Activated CD4-positive, alpha-beta memory T cell treated with anti-CD3 and anti-CD28 coated beads, Interleukin-2, amount 10 ng/mL, durations not matched to agents 7 days and 5 days (primary cell): ENCODE measurements around the gene NUCKS1. TPM values are rescaled to one million over a fixed set of nuclear protein-coding genes. Genes with fewer than 3 reads are reported as not detected.
A peak's percentile ranks its signal among the peaks of the same experiment; 100 is the strongest.

ENCODE experiments used
- CTCF ChIA-PET: fragments of 350-600 bp; sonication (Branson Sonifier 250); formaldehyde crosslinking; loops from one replicate; lab custom pipeline; 2021; ENCODE audit warnings: antibody characterized with exemption, inconsistent platforms; lab: Charles Lee
- POLR2A ChIA-PET: fragments of 350-600 bp; sonication (Branson Sonifier 250); formaldehyde crosslinking; loops from one replicate; lab custom pipeline; 2021; ENCODE audit warnings: antibody characterized with exemption; lab: Charles Lee
- DNase-seq: peaks from one replicate; pipeline ENCODE4 v3.0.0-alpha.2; 2020
- H3K27ac Mint-ChIP-seq: one replicate; pipeline ENCODE4 v1.8.0; 2021; ENCODE audit warnings: mild to moderate bottlenecking, mixed read lengths
- H3K27me3 Mint-ChIP-seq: one replicate; pipeline ENCODE4 v1.8.0; 2021; ENCODE audit warnings: mixed read lengths
- H3K36me3 Mint-ChIP-seq: one replicate; pipeline ENCODE4 v1.8.0; 2021; ENCODE audit warnings: low read depth, mixed read lengths
- H3K4me1 Mint-ChIP-seq: one replicate; pipeline ENCODE4 v1.8.0; 2021; ENCODE audit warnings: mixed read lengths
- H3K4me3 Mint-ChIP-seq: one replicate; pipeline ENCODE4 v1.8.0; 2021; ENCODE audit warnings: mild to moderate bottlenecking, mixed read lengths
- H3K9me3 Mint-ChIP-seq: one replicate; pipeline ENCODE4 v1.8.0; 2021; ENCODE audit warnings: mixed read lengths
- total RNA-seq, 2 experiments: library from RNA; stranded (reverse); gene quantifications; one replicate each; pipeline ENCODE4 v1.2.3, GENCODE V29; 2021

NUCKS1 gene, protein sequence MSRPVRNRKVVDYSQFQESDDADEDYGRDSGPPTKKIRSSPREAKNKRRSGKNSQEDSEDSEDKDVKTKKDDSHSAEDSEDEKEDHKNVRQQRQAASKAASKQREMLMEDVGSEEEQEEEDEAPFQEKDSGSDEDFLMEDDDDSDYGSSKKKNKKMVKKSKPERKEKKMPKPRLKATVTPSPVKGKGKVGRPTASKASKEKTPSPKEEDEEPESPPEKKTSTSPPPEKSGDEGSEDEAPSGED
- 100 to 1,000 TPM; 163 to 185 TPM for total RNA-seq

DNA sequence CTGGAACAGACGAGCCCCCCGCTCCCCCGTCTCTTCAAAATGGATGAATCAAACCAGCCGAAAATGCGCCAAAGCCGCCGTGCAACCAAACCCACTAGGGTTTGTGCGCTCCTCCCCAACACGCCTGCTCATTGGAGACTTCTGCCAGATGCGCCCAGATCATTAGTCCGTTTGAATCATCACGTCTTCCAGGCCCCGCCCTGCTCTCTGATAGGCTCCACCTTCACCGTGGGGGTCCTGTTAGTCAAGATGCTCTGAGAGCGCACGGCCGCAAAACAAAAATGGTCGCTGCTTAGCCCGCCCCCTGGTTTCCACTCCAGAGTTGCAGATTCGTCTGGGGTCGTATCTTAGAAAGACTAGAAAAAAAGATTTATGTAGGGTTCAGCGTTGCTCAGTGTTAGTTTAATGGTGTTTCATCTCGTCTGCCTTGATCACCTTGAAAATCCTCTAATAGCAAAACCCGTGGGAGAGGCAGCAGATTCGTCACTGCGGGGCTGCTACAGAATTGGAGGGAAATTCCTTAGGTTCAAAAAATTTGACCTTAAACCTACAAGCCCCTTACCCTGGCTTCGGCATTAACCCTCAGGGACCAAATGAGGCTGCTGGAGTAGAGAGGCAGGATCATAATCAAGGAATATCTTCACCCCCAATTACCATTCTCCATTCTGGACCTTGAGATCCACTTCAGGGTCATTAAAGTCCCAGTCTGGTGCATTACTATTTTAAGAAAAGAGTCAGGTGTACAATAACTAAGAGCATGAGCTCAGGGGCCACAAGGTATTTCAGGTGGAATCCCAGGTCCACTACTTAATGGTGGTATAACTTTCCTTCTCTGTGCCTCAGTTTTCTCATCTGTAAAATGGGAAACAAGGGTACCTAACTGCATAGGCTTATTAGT lies at the start of gene NUCKS1:
NUCKS1 (minus strand) TSS at position 45 of the 898 bp plus-strand sequence. CDS start 209 bp downstream, outside the sequence.
- peak within 1 kb of the TSS; percentile 96 for H3K27ac Mint-ChIP-seq
- DNase-seq = peak; percentile 97
- no peaks in the 10 kb centered on the region for H3K27me3 Mint-ChIP-seq
- ChIA-PET CTCF (interaction anchor here (1.0 to 1.1 kb wide), 2 partner anchors 24 to 32 kb away, joined by 3 to 4 read pairs; no protein-coding TSS in a partner anchor), POLR2A (interaction anchor here (0.7 to 3.7 kb wide), 16 partner anchors 10 to 119 kb away, joined by 3 to 99 read pairs (median 5); partner anchors contain the start of genes ELK4 and RAB29)
- peak within 1 kb of the TSS; percentile 87 for H3K4me3 Mint-ChIP-seq
- H3K4me1 Mint-ChIP-seq = peaks cover 41% of the 10 kb centered on the region
- H3K9me3 Mint-ChIP-seq = no peaks in the 10 kb centered on the region
- peaks cover 23% of the 10 kb centered on the region for H3K36me3 Mint-ChIP-seq

DNA sequence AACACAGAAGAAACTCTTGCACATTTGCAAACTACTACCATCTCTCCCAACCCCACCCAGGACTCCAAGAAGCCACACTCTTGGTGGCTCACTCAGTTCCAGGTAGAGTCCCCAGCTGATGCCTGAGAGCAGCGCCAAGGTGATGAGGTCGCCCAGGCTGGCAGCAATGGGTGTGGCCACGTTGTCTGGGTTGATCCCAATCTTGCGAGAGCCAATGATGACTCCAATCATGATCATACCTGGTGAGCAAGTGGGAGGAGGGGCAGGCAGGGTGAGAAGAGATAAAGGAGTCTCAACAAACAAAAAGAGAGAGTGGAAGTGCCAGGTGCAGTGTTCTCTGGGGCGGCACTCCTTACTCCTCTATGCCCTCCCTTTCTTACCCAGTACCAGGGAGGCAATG lies 48.6 kb upstream of the NUCKS1 start:
- Mint-ChIP-seq H3K36me3 (peaks cover 2% of the 10 kb centered on the region), H3K27ac (no peak overlapping the region), H3K9me3 (no peaks in the 10 kb centered on the region), H3K4me3 (no peak overlapping the region), H3K4me1 (peaks cover 12% of the 10 kb centered on the region), H3K27me3 (no peaks in the 10 kb centered on the region)
- DNase-seq = no peak
- POLR2A ChIA-PET = no interaction called here
- CTCF ChIA-PET = no interaction called here

DNA sequence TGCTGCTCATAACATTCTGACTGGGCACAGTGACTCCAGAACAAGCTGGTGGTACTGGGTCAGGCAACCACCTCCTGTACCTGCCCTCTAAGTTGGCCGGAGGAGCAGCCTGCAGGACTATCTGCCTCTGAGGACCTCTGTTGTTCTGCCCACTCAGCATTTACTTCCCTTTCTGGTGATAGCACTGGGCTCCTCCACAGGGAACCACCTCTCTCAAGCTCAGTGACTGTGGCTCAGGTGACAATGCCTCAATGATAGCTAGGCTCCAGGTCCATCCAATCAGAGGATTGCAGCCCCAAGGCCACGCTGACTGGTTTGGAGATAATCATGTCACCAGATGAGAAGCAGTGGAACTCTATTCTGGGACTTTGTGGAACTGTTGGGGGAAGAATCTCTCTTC lies 47.2 kb upstream of the NUCKS1 start:
- H3K36me3 Mint-ChIP-seq = peaks cover 2% of the 10 kb centered on the region
- no peak overlapping the region for H3K27ac Mint-ChIP-seq
- H3K4me3 Mint-ChIP-seq = no peak overlapping the region
- no peak for DNase-seq
- H3K9me3 Mint-ChIP-seq = no peaks in the 10 kb centered on the region
- POLR2A ChIA-PET = interaction anchor here (2.0 kb wide), 1 partner anchor 48 kb away, joined by 4 read pairs; no protein-coding TSS in a partner anchor
- no peaks in the 10 kb centered on the region for H3K27me3 Mint-ChIP-seq
- CTCF ChIA-PET = interaction anchor here (0.7 to 2.5 kb wide), 3 partner anchors 8 to 180 kb away, joined by 3 to 16 read pairs (median 3); no protein-coding TSS in a partner anchor
- H3K4me1 Mint-ChIP-seq = peaks cover 12% of the 10 kb centered on the region

DNA sequence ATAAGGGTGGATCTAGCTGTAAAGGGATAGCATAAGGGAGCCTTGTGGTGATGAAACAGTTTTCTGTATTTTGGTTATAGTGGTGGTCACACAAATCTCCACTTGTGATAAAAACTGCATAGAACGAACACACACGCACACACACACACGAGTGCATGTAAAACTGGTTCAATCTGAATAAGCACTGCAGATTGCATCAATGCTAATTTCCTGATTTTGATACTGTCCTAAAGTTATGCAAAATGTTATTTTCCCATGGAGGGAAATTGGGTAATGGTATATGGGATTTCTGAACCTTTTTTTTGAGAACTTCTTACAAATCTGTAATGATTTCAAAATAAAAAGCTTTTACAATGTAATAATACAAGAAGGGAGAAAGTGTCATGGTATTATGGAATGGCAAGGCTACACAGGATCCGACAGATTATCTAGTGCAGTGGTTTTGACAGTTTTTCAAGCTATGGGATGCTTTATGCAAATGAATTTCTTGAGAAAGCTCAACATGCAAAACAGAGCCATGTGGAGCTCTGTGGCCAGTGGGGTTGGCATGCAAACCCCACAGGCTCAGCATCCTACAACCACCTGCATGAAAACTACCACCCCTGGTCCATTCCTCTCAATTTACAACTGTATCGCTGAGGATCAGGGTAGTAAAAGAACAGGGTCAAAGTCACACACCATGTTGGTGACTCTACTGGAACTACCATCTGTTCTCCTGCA lies 44.2 kb upstream of the NUCKS1 start:
- H3K27ac Mint-ChIP-seq = no peak overlapping the region
- no peak for DNase-seq
- no peak overlapping the region for H3K4me3 Mint-ChIP-seq
- CTCF ChIA-PET = interaction anchor here (0.6 to 5.4 kb wide), 4 partner anchors 12 to 631 kb away, joined by 3 to 118 read pairs (median 6); no protein-coding TSS in a partner anchor
- POLR2A ChIA-PET = no interaction called here
- H3K4me1 Mint-ChIP-seq = peaks cover 12% of the 10 kb centered on the region
- no peaks in the 10 kb centered on the region for H3K9me3 Mint-ChIP-seq
- peaks cover 6% of the 10 kb centered on the region for H3K36me3 Mint-ChIP-seq
- no peaks in the 10 kb centered on the region for H3K27me3 Mint-ChIP-seq

DNA sequence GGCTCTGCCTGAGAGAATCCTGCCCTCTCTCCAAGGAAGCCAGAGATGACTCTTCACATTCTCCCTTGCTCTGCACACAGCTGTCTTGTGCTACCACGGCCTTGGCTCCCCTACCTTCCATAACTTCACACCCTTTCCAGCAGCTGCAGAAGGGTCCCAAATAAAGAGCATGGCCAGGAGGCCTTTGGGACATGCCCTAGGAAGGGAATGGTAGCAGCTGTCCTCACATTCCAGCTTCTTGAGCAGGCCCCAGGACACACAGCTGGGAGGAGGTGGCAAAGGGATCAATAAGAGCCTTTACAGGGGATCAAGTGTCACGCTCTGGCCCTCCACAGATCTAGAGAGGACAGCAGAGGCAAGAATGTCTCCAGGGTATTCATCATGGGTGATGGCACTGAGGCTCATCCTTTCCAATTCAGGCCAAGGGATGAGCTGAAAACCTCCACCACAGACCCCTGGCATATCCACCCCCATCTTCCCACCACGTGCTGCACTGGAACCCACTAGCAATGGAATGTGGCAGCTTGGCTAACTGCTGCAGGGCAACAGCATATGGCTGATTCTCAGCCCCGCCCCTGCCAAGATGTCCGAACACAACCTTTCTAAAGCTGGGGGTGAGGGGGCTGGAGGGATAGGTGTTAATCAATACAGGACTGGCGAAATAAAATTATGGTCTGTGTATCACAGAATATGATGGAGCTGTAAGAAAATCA lies 43.1 kb upstream of the NUCKS1 start:
- Mint-ChIP-seq H3K9me3 (no peaks in the 10 kb centered on the region), H3K36me3 (peaks cover 6% of the 10 kb centered on the region), H3K4me3 (no peak overlapping the region), H3K27me3 (no peaks in the 10 kb centered on the region), H3K4me1 (peaks cover 5% of the 10 kb centered on the region), H3K27ac (no peak overlapping the region)
- no peak for DNase-seq
- ChIA-PET CTCF (interaction anchor here (0.5 to 5.4 kb wide), 11 partner anchors 10 to 184 kb away, joined by 3 to 118 read pairs (median 11); no protein-coding TSS in a partner anchor), POLR2A (interaction anchor here (2.2 kb wide), 1 partner anchor 19 kb away, joined by 9 read pairs; no protein-coding TSS in a partner anchor)

DNA sequence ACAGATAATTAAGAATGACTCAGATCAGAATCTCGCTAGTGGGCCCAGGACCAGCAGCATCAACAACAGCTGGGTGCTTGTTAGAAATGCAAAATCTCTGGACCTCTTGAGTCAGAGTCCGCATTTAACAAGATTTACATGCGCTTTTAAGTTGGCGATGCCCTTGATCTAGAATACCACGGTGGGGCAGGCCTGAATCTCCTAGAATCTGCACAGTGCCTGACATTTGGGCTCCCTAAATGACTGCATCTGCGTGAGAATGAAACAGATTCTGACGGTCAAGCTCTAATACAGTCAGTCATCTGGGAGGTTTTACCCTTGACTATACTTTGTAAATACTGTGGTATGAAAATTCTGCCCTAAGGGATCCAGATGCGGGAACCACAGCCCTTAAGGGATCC lies 42.5 kb upstream of the NUCKS1 start:
- Mint-ChIP-seq H3K4me1 (peaks cover 5% of the 10 kb centered on the region), H3K9me3 (no peaks in the 10 kb centered on the region), H3K4me3 (no peak overlapping the region), H3K27me3 (no peaks in the 10 kb centered on the region), H3K36me3 (peaks cover 6% of the 10 kb centered on the region), H3K27ac (no peak overlapping the region)
- POLR2A ChIA-PET = interaction anchor here (1.0 to 2.2 kb wide), 2 partner anchors 18 to 185 kb away, joined by 4 to 9 read pairs; no protein-coding TSS in a partner anchor
- DNase-seq = no peak
- CTCF ChIA-PET = interaction anchor here (0.7 to 5.4 kb wide), 18 partner anchors 10 to 314 kb away, joined by 3 to 118 read pairs (median 4); partner anchors contain the start of gene PM20D1

DNA sequence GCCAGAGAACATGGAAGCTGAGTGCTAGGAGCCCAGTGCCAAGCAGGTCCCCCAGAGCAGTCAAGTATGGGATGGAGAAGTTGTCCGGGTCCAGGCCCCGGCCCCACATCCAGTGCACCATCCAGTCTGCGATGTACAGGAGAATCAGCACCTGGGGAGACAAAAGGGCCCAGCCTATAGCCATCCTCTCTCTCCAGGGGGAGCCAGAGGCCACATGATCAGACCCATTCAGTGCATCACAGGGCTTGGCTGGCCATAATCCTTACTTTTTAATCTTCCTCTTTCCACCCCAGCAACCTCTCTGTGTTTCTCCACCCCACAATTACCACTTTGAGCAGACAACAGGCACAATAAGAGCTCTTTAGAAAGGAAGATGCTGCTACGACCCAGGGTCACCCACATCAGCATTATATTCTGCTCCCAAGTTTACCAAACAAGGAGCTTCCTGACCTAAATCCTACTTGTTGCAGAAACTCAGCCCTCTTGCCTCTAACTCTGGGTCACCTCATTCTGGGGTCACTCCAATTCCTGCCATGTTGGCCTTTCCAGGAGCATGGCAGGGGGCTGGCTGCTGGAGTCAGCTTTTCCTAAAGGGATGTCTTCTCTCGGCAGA lies 41.7 kb upstream of the NUCKS1 start:
- Mint-ChIP-seq H3K4me3 (no peak overlapping the region), H3K4me1 (peaks cover 5% of the 10 kb centered on the region), H3K9me3 (no peaks in the 10 kb centered on the region), H3K27me3 (no peaks in the 10 kb centered on the region), H3K27ac (no peak overlapping the region), H3K36me3 (peaks cover 4% of the 10 kb centered on the region)
- DNase-seq = peak; percentile 67
- POLR2A ChIA-PET = interaction anchor here (1.0 to 2.2 kb wide), 2 partner anchors 18 to 186 kb away, joined by 4 to 9 read pairs; no protein-coding TSS in a partner anchor
- CTCF ChIA-PET = interaction anchor here (0.7 to 5.4 kb wide), 22 partner anchors 9 to 314 kb away, joined by 3 to 118 read pairs (median 4); partner anchors contain the start of gene PM20D1

DNA sequence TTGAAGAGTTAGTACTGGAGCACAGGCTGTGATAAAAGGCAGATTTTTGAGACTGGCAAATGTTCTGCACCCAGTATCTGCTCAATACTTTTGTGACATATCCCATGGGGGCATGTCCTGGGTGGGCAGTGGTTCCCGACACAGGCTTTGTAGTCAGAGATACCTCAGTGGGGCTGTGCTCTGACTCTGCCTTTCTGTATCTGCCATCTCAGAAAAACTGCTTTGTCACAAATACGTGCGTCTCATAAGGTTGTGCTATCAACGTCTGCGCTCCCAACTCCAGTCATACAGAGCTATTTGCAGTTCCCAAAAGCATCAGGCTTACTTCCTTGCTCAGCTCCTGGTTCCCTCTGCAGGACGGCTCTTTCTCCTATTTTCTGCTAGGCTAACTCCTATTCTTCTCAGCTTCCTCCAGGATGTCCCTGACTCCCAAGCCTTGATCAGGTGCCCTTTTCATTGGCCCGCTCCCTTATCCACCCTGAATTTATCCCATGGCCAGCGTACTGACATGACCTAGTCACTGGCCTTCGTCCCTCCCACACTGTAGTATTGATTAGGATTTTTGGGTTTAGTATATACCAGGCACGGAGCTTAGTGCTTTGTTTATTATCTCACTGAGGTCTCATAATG lies 37.4 kb upstream of the NUCKS1 start:
- H3K27me3 Mint-ChIP-seq = no peaks in the 10 kb centered on the region

DNA sequence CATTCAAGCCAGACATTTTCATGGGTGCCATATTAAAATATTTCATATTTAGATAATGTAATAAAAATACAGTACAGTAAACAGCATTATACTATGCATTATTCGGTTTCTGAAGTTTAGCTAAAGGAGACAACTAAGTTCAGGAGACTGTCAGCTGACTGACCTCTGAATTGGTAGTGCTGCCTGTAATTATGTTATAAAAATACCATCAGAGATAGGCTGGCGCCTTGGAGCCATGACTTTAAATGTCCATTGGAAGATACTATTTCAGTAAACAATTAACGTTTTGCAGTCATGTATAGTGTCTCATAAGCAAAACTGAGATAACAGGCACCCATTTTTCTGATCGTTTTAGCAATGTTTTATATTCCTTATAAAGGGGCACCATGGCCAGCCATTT lies 36.6 kb upstream of the NUCKS1 start:
- no peak overlapping the region for H3K4me3 Mint-ChIP-seq
- POLR2A ChIA-PET = interaction anchor here (1.2 kb wide), 1 partner anchor 37 kb away, joined by 3 read pairs; no protein-coding TSS in a partner anchor

More for the DNA sequence above, 37.4 kb upstream of the NUCKS1 start:
- no peak for DNase-seq
- ChIA-PET CTCF (interaction anchor here (0.9 to 3.7 kb wide), 3 partner anchors 129 to 190 kb away, joined by 4 to 16 read pairs (median 12); no protein-coding TSS in a partner anchor), POLR2A (interaction anchor here (1.3 kb wide), 1 partner anchor 12 kb away, joined by 3 read pairs; the partner anchor contains the start of gene RAB29)
- H3K27ac Mint-ChIP-seq = no peak overlapping the region
- H3K36me3 Mint-ChIP-seq = peaks cover 4% of the 10 kb centered on the region
- no peak overlapping the region for H3K4me3 Mint-ChIP-seq
- H3K9me3 Mint-ChIP-seq = no peaks in the 10 kb centered on the region
- H3K4me1 Mint-ChIP-seq = peaks cover 9% of the 10 kb centered on the region

DNA sequence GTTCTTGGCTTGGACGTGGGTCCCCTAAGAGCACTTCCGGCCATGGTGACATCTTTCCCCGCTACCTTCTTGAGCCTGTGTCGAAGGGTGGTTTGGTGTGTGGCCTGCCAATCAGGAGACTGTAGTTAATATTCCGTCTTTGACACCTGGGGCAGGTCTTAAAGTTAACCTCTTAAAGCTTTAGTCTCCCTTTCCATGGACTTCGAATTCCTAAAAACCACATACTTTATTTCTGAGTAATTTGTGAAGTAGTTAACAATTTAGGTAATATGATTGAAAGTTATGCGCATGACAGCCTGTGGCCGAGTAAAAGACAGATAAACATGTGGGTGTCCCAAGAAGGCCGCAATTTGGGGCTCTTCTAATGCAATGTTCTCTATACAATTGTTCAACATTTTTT lies 35.5 kb upstream of the NUCKS1 start:
- Mint-ChIP-seq H3K27ac (no peak overlapping the region), H3K27me3 (no peaks in the 10 kb centered on the region), H3K4me3 (no peak overlapping the region), H3K9me3 (no peaks in the 10 kb centered on the region), H3K4me1 (peaks cover 12% of the 10 kb centered on the region), H3K36me3 (no peaks in the 10 kb centered on the region)
- POLR2A ChIA-PET = interaction anchor here (1.0 to 1.3 kb wide), 2 partner anchors 12 to 36 kb away, joined by 3 to 6 read pairs; partner anchors contain the start of gene NUCKS1
- DNase-seq = no peak
- CTCF ChIA-PET = interaction anchor here (3.7 kb wide), 1 partner anchor 127 kb away, joined by 16 read pairs; no protein-coding TSS in a partner anchor

More for the DNA sequence above, 36.6 kb upstream of the NUCKS1 start:
- Mint-ChIP-seq H3K27ac (no peak overlapping the region), H3K4me1 (peaks cover 12% of the 10 kb centered on the region), H3K36me3 (peaks cover 4% of the 10 kb centered on the region), H3K27me3 (no peaks in the 10 kb centered on the region), H3K9me3 (no peaks in the 10 kb centered on the region)
- no peak for DNase-seq
- CTCF ChIA-PET = interaction anchor here (3.7 kb wide), 1 partner anchor 128 kb away, joined by 16 read pairs; no protein-coding TSS in a partner anchor
